ENCODE measurements around the gene CDC16.

- TF ChIP-seq GATA2 (IDR thresholded peaks at IDR 0.05; ENCODE audit: low read depth, low read length), result no peak
- TF ChIP-seq GATA3 (IDR thresholded peaks at IDR 0.05; ENCODE audit: low read depth, low read length), result no peak
Measured at GRCh38 chr13:114281351-114282040, 46.8 kb downstream of the CDC16 start, which contains the start of gene UPF3A.

All from SH-SY5Y (cell line).